Measurements from ENCODE around the gene OVCA2.

The OVCA2 gene

GRCh38 chr17:2054262-2054511 lies 12.4 kb downstream of the OVCA2 start:
- peak overlapping the region; percentile 50 for H3K4me3 ChIP-seq (ENCODE audit: control insufficient read depth, low read depth, low read length)
- no peak for DNase-seq (ENCODE audit: low read depth)
- no peak for TF ChIP-seq CTCF (conservative IDR thresholded peaks at IDR 0.05; ENCODE audit: control insufficient read depth, insufficient read depth, low read depth, low read length)

- peak; percentile 64 for DNase-seq (ENCODE audit: low read depth)
- H3K4me3 ChIP-seq (ENCODE audit: control insufficient read depth, low read depth, low read length) = peak within 1 kb of the TSS; percentile 56
- no peak for TF ChIP-seq CTCF (conservative IDR thresholded peaks at IDR 0.05; ENCODE audit: control insufficient read depth, insufficient read depth, low read depth, low read length)
These were observed 12.9 kb downstream of the OVCA2 start, which contains the start of gene HIC1 for GRCh38 chr17:2054512-2055291. Gene HIC1 (plus strand): TSS chr17:2055103. CDS start chr17:2056691, 1,588 bp downstream.

- H3K4me3 ChIP-seq (ENCODE audit: control insufficient read depth, low read depth, low read length) = peak overlapping the region; percentile 67
- no peak for DNase-seq (ENCODE audit: low read depth)
- TF ChIP-seq CTCF (conservative IDR thresholded peaks at IDR 0.05; ENCODE audit: control insufficient read depth, insufficient read depth, low read depth, low read length) = no peak
These were observed 13.7 kb downstream of the OVCA2 start for GRCh38 chr17:2055292-2056205.

- no peak for TF ChIP-seq CTCF (conservative IDR thresholded peaks at IDR 0.05; ENCODE audit: control insufficient read depth, insufficient read depth, low read depth, low read length)
- H3K4me3 ChIP-seq (ENCODE audit: control insufficient read depth, low read depth, low read length) = peak overlapping the region; percentile 67
- no peak for DNase-seq (ENCODE audit: low read depth)
These were observed 14.7 kb downstream of the OVCA2 start for GRCh38 chr17:2056206-2057174.

- no peak for TF ChIP-seq CTCF (conservative IDR thresholded peaks at IDR 0.05; ENCODE audit: control insufficient read depth, insufficient read depth, low read depth, low read length)
- H3K4me3 ChIP-seq (ENCODE audit: control insufficient read depth, low read depth, low read length) = peak overlapping the region; percentile 20
- no peak for DNase-seq (ENCODE audit: low read depth)
These were observed 15.4 kb downstream of the OVCA2 start for GRCh38 chr17:2057175-2057759.
